Colonic mucosa (tissue), 4 donors: Measurements from ENCODE around the gene LPCAT4. TPM values are rescaled to one million over a fixed set of nuclear protein-coding genes. Genes with fewer than 3 reads are reported as not detected.

Source experiments
- DNase-seq: peaks from one replicate; pipeline ENCODE4 v3.0.0-alpha.2; 2020
- H3K27ac ChIP-seq: fragments of 200-600 bp; one replicate; pipeline ENCODE4 v1.8.0; 2021
- H3K27me3 ChIP-seq: fragments of 200-600 bp; one replicate; pipeline ENCODE4 v1.8.0; 2021
- H3K36me3 ChIP-seq: fragments of 200-600 bp; one replicate; pipeline ENCODE4 v1.8.0; 2021
- H3K4me1 ChIP-seq: fragments of 200-600 bp; one replicate; pipeline ENCODE4 v1.8.0; 2021; ENCODE audit warnings: mild to moderate bottlenecking
- H3K4me3 ChIP-seq: fragments of 200-600 bp; one replicate; pipeline ENCODE4 v1.8.0; 2021
- H3K9ac ChIP-seq, 2 donors: one replicate each; pipeline ENCODE4 v1.7.0; 2013; ENCODE audit warnings: control low read depth in 2 of 2, low read depth in 2 of 2, low read length in 2 of 2
- H3K9me3 ChIP-seq: fragments of 200-600 bp; one replicate; pipeline ENCODE4 v1.8.0; 2021
- CTCF ChIP-seq: fragments of 200-600 bp; IDR thresholded peaks from one replicate; pipeline ENCODE4 v1.8.0; 2022; ENCODE audit warnings: antibody characterized with exemption, mild to moderate bottlenecking
- intact Hi-C: fragments of 100-400 bp; cut with DNase I; formaldehyde crosslinking; loops from one replicate; pipeline ENCODE4 v1.14.1; 2022
- total RNA-seq, 2 donors: library from RNA; stranded (reverse); fragmentation: NEBNext Ultra II Directional in 1 of 2; extraction: Animal tissue kit (Norgen Biotek cat#: 25700) in 1 of 2; gene quantifications; one replicate each; pipeline ENCODE4 v1.2.1, GENCODE V29; 2021
- donor health status: healthy.
- donor health status: DM: no; HTN: no; CAD: no.
- donor health status: DM: no; HTN: no; CAD: no.

LPCAT4 gene
- total RNA-seq, 2 donors from 2014 or later: 174 to 175 TPM

- no peak overlapping the region for H3K9ac ChIP-seq
- intact Hi-C loops: loop anchor here (10.0 kb wide), 1 partner anchor 115 kb away; the partner anchor contains the start of gene EMC4
- DNase-seq: no peak
- no peak for TF ChIP-seq CTCF
- no peaks in the 10 kb centered on the region for H3K9me3 ChIP-seq
- H3K36me3 ChIP-seq: no peaks in the 10 kb centered on the region
- H3K4me3 ChIP-seq: no peak overlapping the region
- no peaks in the 10 kb centered on the region for H3K27me3 ChIP-seq
- no peaks in the 10 kb centered on the region for H3K4me1 ChIP-seq
- no peak overlapping the region for H3K27ac ChIP-seq
These were observed 27.1 kb downstream of the LPCAT4 start for GRCh38 chr15:34339946-34340345.

GRCh38 chr15:34338347-34338746, 28.6 kb downstream of the LPCAT4 start:
- no peaks in the 10 kb centered on the region for H3K4me1 ChIP-seq
- no peaks in the 10 kb centered on the region for H3K9me3 ChIP-seq
- DNase-seq: no peak
- peak overlapping the region in 1 of 2 donors; percentile 93 for H3K9ac ChIP-seq
- no peaks in the 10 kb centered on the region for H3K36me3 ChIP-seq
- TF ChIP-seq CTCF: no peak
- no peaks in the 10 kb centered on the region for H3K27me3 ChIP-seq
- peak overlapping the region; percentile 87 for H3K4me3 ChIP-seq
- H3K27ac ChIP-seq: peak overlapping the region; percentile 86
- intact Hi-C loops: no loop called here

- Histone ChIP-seq H3K4me1 (no peaks in the 10 kb centered on the region), H3K9me3 (no peaks in the 10 kb centered on the region), H3K9ac (peak within 1 kb of the TSS; percentile 79 to 93), H3K4me3 (peak within 1 kb of the TSS; percentile 87), H3K36me3 (no peaks in the 10 kb centered on the region), H3K27ac (peak within 1 kb of the TSS; percentile 86), H3K27me3 (no peaks in the 10 kb centered on the region)
- no peak for TF ChIP-seq CTCF
- intact Hi-C loops: no loop called here
- DNase-seq: peak; percentile 92
These were observed 29.3 kb downstream of the LPCAT4 start, which contains the start of gene SLC12A6 for GRCh38 chr15:34337557-34338306. TSS of gene SLC12A6 (minus strand) at chr15:34337781. CDS start at chr15:34336680, 1,101 bp downstream.

- no peak for DNase-seq
- no peaks in the 10 kb centered on the region for H3K36me3 ChIP-seq
- H3K27me3 ChIP-seq: no peaks in the 10 kb centered on the region
- H3K4me1 ChIP-seq: no peaks in the 10 kb centered on the region
- H3K27ac ChIP-seq: peak overlapping the region; percentile 86
- H3K9ac ChIP-seq: peak overlapping the region; percentile 79 to 93
- H3K4me3 ChIP-seq: peak overlapping the region; percentile 87
- no peaks in the 10 kb centered on the region for H3K9me3 ChIP-seq
- intact Hi-C loops: no loop called here
- no peak for TF ChIP-seq CTCF
These were observed 29.9 kb downstream of the LPCAT4 start for GRCh38 chr15:34336991-34337556.

GRCh38 chr15:34336231-34336990, 30.6 kb downstream of the LPCAT4 start:
- no peaks in the 10 kb centered on the region for H3K4me1 ChIP-seq
- H3K4me3 ChIP-seq: peak overlapping the region; percentile 87

More at GRCh38 chr15:34336231-34336990, 30.6 kb downstream of the LPCAT4 start:
- no peaks in the 10 kb centered on the region for H3K9me3 ChIP-seq
- intact Hi-C loops: no loop called here
- no peak for TF ChIP-seq CTCF
- H3K27ac ChIP-seq: peak overlapping the region; percentile 86
- DNase-seq: no peak
- H3K36me3 ChIP-seq: no peaks in the 10 kb centered on the region
- H3K9ac ChIP-seq: peak overlapping the region; percentile 79 to 93
- H3K27me3 ChIP-seq: no peaks in the 10 kb centered on the region
